Caki2 (cell line): ENCODE data around the gene IRAK1BP1. TPM values are rescaled to one million over a fixed set of nuclear protein-coding genes. Genes with fewer than 3 reads are reported as not detected.
"Not testable (repeated sequence)": the region's sequence is repeated elsewhere in the genome, so short reads cannot be mapped to it uniquely, and the experiment has no call there.

Experiments
- DNase-seq: peaks from one replicate; pipeline ENCODE4 v3.0.0-alpha.2; 2015; ENCODE audit warnings: low read depth
- in situ Hi-C: cut with HindIII; loops from 2 replicates; pipeline ENCODE4 v1.10.0; 2016; ENCODE audit warnings: low sequenced_read_pairs, low pct_unique_long_range_greater_than_20kb, mixed read lengths
- total RNA-seq: library from RNA; depleted of rRNA; stranded (reverse); fragments of >200 nt; shearing (Covaris generic); gene quantifications from 2 replicates; pipeline ENCODE4 v1.2.3, GENCODE V29; 2014; ENCODE audit warnings: low replicate concordance

The IRAK1BP1 gene
- total RNA-seq, 1 experiment from 2014 or later: 2.7 TPM

GRCh38 chr6:78867020-78867369 is 356 bp upstream of the IRAK1BP1 start:
- no peak for DNase-seq
- in situ Hi-C loops: no loop called here

GRCh38 chr6:78868116-78868515 is 765 bp downstream of the IRAK1BP1 start:
- DNase-seq: no peak
- in situ Hi-C loops: no loop called here

GRCh38 chr6:78875505-78875904 is 8.2 kb downstream of the IRAK1BP1 start:
- no peak for DNase-seq
- in situ Hi-C loops: no loop called here

DNA sequence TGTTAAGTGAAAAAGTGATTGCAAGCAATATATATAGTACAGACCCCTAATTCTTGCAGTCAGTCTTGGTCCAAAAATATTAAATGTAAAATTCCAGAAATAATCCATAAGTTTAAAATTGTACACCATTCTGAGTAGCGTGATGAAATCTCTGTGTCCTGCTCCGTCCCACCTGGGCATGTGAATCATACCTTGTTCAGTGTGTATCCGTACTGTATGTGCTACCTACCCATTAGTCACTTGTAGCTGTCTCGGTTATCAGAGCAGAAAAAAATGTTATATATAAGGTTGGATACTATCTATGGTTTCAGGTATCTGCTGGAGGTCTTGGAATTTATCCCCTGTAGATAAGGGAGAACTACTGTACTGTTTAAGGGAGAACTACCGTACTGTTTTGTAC is 16.3 kb downstream of the IRAK1BP1 start:
- no peak for DNase-seq
- in situ Hi-C loops: no loop called here

DNA sequence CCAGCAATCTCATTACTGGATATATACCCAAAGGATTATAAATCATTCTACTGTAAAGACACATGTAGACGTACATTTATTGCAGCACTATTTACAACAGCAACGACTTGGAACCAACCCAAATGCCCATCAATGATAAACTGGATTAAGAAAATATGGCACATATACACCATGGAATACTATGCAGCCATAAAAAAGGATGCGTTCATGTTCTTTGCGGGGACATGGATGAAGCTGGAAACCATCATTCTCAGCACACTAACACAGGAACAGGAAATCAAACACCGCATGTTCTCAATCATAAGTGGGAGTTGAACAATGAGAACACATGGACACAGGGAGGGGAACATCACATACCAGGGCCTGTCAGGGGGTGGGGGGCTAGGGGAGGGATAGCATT is 22.6 kb downstream of the IRAK1BP1 start:
- in situ Hi-C loops, DNase-seq: not testable (repeated sequence)

DNA sequence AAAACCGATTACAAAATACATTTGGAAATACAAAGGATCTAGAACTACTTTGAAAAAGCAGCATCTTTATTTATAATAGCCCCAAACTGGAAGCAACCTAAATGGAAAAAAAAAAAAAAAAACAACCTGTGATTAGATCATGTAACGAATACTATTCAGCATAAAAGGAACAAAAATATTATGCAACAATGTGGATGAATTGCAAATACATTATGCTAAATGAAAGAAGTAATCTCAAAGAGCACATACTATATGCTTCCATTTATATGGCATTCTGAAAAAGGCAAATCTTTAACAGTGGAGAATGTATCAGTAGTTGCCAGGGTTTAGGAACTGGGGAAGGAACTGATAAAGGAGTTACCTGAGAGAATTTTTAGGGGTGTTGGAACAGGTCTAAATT is 28.9 kb downstream of the IRAK1BP1 start:
- DNase-seq: no peak
- in situ Hi-C loops: no loop called here

- in situ Hi-C loops: no loop called here
- no peak for DNase-seq
Measured at GRCh38 chr6:78908621-78909020, 41.3 kb downstream of the IRAK1BP1 start.

DNA sequence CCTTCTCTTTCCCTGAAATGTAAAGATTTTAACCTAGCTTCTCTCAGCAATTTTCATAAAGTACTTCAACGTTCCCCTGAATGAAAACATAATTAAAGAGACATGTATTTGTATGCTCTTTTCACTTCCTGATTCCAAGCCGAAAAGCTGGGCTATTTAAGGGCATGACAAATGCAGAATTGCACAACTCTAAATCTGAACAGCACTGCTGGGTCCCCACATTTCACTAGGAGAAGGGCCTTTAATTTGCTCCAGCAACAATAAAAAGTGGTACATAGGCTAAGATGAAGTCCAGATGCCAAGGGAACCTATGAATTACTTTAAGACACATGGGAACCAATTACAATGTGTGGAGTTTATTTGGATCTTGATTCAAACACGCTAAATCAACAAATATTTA is 42.0 kb downstream of the IRAK1BP1 start:
- no peak for DNase-seq
- in situ Hi-C loops: no loop called here

GRCh38 chr6:78910010-78910409 is 42.7 kb downstream of the IRAK1BP1 start:
- in situ Hi-C loops: no loop called here
- DNase-seq: no peak

DNA sequence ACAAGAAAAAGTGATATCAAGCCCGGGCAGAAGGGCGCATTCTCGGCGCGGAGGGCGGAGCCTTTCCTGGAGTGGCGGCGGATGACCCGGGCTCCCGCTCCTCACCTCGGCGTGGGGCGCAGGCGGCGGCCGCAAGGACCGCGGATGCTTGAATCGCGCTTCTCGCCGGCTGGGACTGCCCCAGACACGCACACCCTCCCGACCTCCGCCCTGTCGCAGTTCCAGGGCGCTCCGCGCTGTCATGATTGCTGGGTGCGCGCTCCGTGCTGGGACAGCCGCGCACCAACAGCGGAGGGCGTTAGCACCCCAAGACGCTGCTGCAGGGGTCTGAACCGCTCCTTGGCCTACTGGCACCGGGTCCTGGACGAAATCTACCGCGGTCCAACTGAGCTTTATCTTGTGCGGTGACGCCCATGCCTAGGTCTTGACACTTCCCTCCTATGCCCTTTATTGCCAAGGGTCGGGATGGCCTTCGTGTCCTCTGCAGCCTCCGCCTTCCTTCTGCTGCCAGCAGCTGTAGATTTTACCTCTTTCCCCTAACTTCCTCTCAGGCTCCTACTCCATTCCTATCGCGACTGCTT is 43.3 kb downstream of the IRAK1BP1 start:
- in situ Hi-C loops: no loop called here
- no peak for DNase-seq

DNA sequence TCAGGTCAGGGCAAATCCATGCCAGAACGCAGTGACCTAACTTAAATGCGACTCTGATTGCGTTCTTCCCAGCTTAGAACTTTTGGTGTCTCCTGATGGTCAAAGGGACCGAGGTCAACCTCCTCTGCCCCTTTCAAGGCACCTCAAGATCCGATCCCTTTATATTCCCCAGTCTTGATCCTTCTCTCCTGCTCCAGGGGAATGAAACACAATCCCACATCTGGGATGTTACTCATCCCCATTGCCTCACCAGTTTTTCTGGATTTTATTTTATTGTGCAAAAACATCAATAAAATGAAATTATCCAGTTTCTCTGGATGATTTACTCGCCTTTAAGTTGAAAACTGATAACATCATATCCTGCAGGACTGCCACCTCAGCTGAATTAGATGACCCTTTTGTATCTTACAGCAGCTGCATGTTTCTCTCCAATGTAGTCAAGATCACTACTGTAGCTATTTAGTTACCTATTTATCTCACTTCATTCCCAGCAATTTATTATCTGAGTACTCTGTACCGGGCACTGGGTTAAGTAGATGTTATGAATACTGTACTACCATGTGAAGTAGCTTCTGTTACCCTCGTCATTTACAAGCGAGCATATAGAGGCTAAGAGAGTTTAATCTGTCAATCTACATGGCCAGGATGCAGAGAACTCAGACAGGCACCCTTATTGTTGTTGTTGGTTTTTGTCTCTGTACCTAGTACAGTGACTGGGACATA is 44.0 kb downstream of the IRAK1BP1 start:
- DNase-seq: no peak
- in situ Hi-C loops: no loop called here

DNA sequence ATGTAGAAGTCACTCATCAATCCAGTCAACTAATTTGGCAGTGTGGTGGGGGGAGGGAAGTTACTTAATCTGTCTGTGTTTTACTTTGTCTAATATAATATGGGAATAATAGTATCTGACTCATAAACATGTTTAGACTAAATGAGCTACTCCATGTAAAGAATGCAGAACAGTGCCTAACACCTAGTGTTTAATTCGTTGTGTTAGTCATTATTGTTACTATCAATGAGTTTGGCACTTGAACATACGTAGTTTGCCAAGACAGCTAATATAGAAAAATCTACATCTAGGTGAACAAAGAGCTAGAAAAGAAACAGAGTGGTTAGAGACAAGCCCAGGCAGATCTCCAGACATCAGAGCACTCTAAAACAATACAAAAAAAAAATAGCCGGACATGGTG is 49.1 kb downstream of the IRAK1BP1 start:
- in situ Hi-C loops: no loop called here
- no peak for DNase-seq

GRCh38 chr6:78917788-78918187 is 50.4 kb downstream of the IRAK1BP1 start:
- in situ Hi-C loops: no loop called here
- DNase-seq: no peak

DNA sequence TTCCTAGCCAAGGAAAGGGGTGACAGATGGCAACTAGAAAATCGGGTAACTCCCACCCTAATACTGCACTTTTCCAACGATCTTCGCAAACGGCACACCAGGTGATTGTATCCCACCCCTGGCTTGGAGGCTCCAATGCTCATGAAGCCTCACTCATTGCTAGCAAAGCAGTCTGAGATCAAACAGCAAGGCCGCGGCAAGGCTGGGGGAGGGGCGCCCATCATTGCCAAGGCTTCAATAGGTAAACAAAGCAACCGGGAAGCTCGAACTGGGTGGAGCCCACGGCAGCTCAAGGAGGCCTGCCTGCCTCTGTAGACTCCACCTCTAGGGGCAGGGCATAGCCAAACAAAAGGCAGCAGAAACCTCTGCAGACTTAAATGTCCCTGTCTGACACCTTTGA is 53.8 kb downstream of the IRAK1BP1 start:
- DNase-seq, in situ Hi-C loops: not testable (repeated sequence)

DNA sequence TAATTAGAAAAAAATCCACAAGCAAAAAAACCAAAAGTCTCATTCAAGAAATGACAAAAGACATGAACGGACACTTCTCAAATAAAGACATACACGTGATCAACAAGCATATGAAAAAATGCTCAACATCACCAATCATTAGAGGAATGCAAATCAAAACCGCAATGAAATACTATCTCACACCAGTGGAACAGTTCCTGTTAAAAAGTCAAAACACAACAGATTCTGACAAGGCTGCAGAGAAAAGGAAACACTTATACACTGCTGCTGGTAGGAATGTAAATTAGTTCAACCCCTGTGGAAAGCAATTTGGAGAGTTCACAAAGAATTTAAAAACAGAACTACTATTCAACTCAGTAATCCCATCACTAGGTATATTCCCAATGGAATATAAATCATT is 58.0 kb downstream of the IRAK1BP1 start:
- no peak for DNase-seq
- in situ Hi-C loops: no loop called here

DNA sequence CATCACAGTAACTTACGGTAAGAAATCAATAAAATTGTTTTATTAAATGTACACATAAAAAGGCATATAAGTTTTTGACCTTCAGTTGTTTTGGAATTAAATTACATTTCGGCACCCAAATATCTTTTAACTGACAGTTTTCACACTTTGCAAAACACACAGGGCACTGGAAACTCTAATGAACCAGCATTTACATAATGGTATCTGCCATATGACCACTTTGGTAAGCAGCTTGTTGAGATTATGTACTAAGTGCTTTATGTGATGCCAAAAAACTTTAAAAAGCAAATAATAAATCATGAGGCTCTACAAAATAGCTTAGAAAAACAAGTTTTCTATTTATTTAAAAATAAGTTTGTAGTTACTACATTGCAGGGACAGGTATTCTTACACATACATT is 68.2 kb downstream of the IRAK1BP1 start:
- no peak for DNase-seq
- in situ Hi-C loops: no loop called here

DNA sequence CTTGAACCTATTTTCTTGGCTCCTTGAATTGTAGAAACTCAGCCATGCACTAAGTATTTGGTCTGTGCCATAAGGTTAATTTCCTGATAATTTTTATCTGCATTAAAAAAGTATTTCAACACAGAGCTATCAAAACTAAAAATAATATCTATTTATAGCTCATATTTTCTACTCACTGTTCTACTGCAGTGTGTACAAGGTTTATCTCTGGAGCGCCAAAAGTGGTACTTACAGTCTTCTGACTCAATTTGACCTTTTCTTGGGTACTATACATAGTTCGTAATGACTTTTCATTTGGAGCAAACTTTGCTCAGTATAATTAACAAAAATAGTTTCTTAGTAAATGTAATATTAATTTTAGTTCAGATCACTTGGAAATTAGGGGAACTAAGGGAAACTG is 69.2 kb downstream of the IRAK1BP1 start:
- in situ Hi-C loops: no loop called here
- DNase-seq: no peak

DNA sequence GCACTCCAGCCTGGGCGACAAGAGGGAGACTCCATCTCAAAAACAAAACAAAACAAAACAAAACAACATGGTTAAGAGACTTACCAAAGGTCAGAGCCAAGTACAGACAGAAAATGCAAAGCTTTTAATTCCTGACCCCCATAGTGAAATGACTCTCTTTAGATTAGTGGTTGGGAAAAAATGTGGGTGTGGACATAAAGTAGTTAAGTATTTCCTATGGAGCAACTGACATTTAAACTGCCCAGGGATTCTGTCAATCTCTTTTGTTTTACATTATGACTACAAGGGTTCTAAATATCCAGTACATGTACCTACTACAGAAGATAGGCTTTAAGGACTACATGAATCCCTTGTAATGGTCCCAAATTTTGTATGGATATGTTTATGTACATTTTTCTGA is 75.1 kb downstream of the IRAK1BP1 start:
- in situ Hi-C loops: no loop called here
- DNase-seq: no peak

- DNase-seq: no peak
- in situ Hi-C loops: no loop called here
Measured at GRCh38 chr6:78947529-78947928, 80.2 kb downstream of the IRAK1BP1 start.

DNA sequence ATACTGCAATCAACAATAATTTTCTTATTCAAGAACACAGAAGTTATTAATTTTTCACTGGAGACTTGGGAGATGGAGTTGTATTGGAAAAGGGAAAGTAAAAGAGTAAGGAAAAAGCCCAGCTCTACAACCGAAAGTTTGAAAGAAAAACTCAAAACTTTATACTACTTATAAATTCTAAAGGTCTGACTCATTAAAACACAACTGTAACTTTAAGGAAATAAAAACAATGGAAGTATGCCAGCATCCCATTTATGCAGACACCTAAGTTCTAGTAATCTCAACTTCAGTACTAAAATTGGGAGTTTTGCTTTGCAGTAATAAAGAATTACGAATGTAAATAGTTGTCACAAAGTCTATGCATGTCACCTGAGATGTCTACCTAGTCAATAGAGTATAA is 80.6 kb downstream of the IRAK1BP1 start:
- in situ Hi-C loops: no loop called here
- peak; percentile 2 for DNase-seq
